GM12878 (cell line): ENCODE data around the gene HNRNPR. TPM values are rescaled to one million over a fixed set of nuclear protein-coding genes. Genes with fewer than 3 reads are reported as not detected.

Experiments
- BCL11A ChIP-seq: IDR thresholded peaks from 2 replicates; pipeline ENCODE4 v1.6.1; 2011; ENCODE audit warnings: low read depth, low read length
- BHLHE40 ChIP-seq, 2 experiments: fragments of 450-650 bp in 1 of 2; IDR thresholded peaks; 2 replicates each; pipeline ENCODE4 v1.6.1; 2011 to 2017; ENCODE audit warnings: low read depth in 2 of 2, borderline replicate concordance in 1 of 2, improper control_type of control experiment in 1 of 2, low read length in 1 of 2, mild to moderate bottlenecking in 1 of 2
- CREB1 ChIP-seq: IDR thresholded peaks from 2 replicates; pipeline ENCODE4 v1.6.1; 2012; ENCODE audit warnings: low read depth, mild to moderate bottlenecking, inconsistent platforms
- GATAD2B ChIP-seq: fragments of 450-650 bp; conservative IDR thresholded peaks from 2 replicates; pipeline ENCODE4 v1.6.1; 2017; ENCODE audit warnings: low read depth, mild to moderate bottlenecking, moderate library complexity
- IRF5 ChIP-seq: fragments of 450-650 bp; IDR thresholded peaks from 2 replicates; pipeline ENCODE4 v1.6.1; 2017; ENCODE audit warnings: borderline replicate concordance
- JUND ChIP-seq: IDR thresholded peaks from 2 replicates; pipeline ENCODE4 v1.6.1; 2012; ENCODE audit warnings: low read depth, mild to moderate bottlenecking, low read length, improper control_type of control experiment, moderate library complexity
- KAT2A ChIP-seq: conservative IDR thresholded peaks from 2 replicates; pipeline ENCODE4 v1.6.1; 2011; ENCODE audit warnings: low read depth, low read length; ENCODE audit not compliant: control insufficient read depth
- MEF2A ChIP-seq: IDR thresholded peaks from 2 replicates; pipeline ENCODE4 v1.6.1; 2011; ENCODE audit warnings: low read depth, mild to moderate bottlenecking, low read length, moderate library complexity; ENCODE audit not compliant: insufficient read depth
- MYC ChIP-seq: IDR thresholded peaks from 2 replicates; pipeline ENCODE4 v1.6.1; 2011; ENCODE audit warnings: mild to moderate bottlenecking, low read length, moderate library complexity, inconsistent platforms; ENCODE audit not compliant: insufficient read depth, insufficient replicate concordance, insufficient read length, severe bottlenecking
- NKRF ChIP-seq: fragments of 450-650 bp; conservative IDR thresholded peaks from 2 replicates; pipeline ENCODE4 v1.6.1; 2017; ENCODE audit warnings: mild to moderate bottlenecking, moderate library complexity
- PML ChIP-seq: IDR thresholded peaks from 2 replicates; pipeline ENCODE4 v1.6.1; 2012; ENCODE audit warnings: low read length, inconsistent platforms
- POLR2A ChIP-seq: IDR thresholded peaks from 2 replicates; pipeline ENCODE4 v1.6.1; 2011; ENCODE audit warnings: low read depth, mild to moderate bottlenecking, low read length
- RAD51 ChIP-seq: fragments of 450-650 bp; IDR thresholded peaks from 2 replicates; pipeline ENCODE4 v1.6.1; 2016; ENCODE audit warnings: moderate library complexity, mild to moderate bottlenecking, inconsistent platforms
- SPI1 ChIP-seq: IDR thresholded peaks from 2 replicates; pipeline ENCODE4 v1.6.1; 2011; ENCODE audit warnings: low read depth, mild to moderate bottlenecking, low read length, moderate library complexity, borderline replicate concordance; ENCODE audit not compliant: insufficient read depth
- YY1 ChIP-seq: IDR thresholded peaks from 2 replicates; pipeline ENCODE4 v1.6.1; 2011; ENCODE audit warnings: low read depth, mild to moderate bottlenecking, low read length
- ZBED1 ChIP-seq: IDR thresholded peaks from 2 replicates; pipeline ENCODE4 v1.6.1; 2016; ENCODE audit warnings: borderline replicate concordance
- polyA plus RNA-seq, 11 experiments: library from polyadenylated mRNA; depleted of rRNA in 4 of 11; unstranded in 6 of 11; stranded (reverse) in 5 of 11; fragments of >200 nt; fragmentation: Nextera tagmentation in 4 of 11; fragmentation: Illumina TruSeq in 1 of 11; extraction: Ambion mirVana in 4 of 11; extraction: Trizol in 1 of 11; gene quantifications; 1 replicate in 1 of 11; 2 replicates in 10 of 11; pipeline versions ENCODE4 v1.2.1 to v1.2.3, GENCODE V29; 2011 to 2016; ENCODE audit warnings: inconsistent platforms in 2 of 11, missing spikeins in 2 of 11, low read depth in 1 of 11
- total RNA-seq, 4 experiments: library from RNA; depleted of rRNA in 3 of 4; stranded (reverse); fragments of >200 nt in 3 of 4; fragmentation: Illumina TruSeq in 1 of 4; extraction: Trizol in 1 of 4; gene quantifications; 2 replicates each; pipeline versions ENCODE4 v1.2.1 to v1.2.3, GENCODE V29; 2013 to 2021
- TF ChIP-seq, protein P1 (sequence below): IDR thresholded peaks from 2 replicates; pipeline ENCODE4 v1.6.1; 2011; ENCODE audit warnings: low read depth, mild to moderate bottlenecking, low read length, moderate library complexity, borderline replicate concordance; ENCODE audit errors: extremely low read depth
- TF ChIP-seq, protein P2 (sequence below): IDR thresholded peaks from 2 replicates; pipeline ENCODE4 v1.6.1; 2012; ENCODE audit warnings: low read depth, low read length, improper control_type of control experiment
- TF ChIP-seq, protein P3 (sequence below): fragments of 450-650 bp; IDR thresholded peaks from 2 replicates; pipeline ENCODE4 v1.6.1; 2014; ENCODE audit warnings: mild to moderate bottlenecking

The HNRNPR gene
- total and polyA plus RNA-seq, 10 of the 15 experiments (the other 5 are each of a cell fraction or from before 2014, with no cell fraction given), result 80.5 to 280 (median 218) TPM

GRCh38 chr1:23367791-23368561 lies 23.9 kb upstream of the HNRNPR start (continued):
- TF ChIP-seq, protein P1, sequence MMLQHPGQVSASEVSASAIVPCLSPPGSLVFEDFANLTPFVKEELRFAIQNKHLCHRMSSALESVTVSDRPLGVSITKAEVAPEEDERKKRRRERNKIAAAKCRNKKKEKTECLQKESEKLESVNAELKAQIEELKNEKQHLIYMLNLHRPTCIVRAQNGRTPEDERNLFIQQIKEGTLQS, result no peak
- TF ChIP-seq IRF5 (no peak), NKRF (peak; percentile 74), KAT2A (no peak), SPI1 (no peak), BHLHE40 (IDR thresholded peaks at IDR 0.05; ENCODE audit: borderline replicate concordance in 1 of 2, low read depth in 2 of 2, low read length in 1 of 2) (no peak; a peak in 1 of 4 replicates), BCL11A (no peak), JUND (no peak), ZBED1 (no peak), YY1 (peak; percentile 73; the same call in 1 of the 2 replicates), POLR2A (peak; percentile 90), GATAD2B (peak; percentile 54), MEF2A (no peak), CREB1 (no peak; the same call in 1 of the 2 replicates), RAD51 (no peak), PML (no peak), MYC (no peak)
- TF ChIP-seq, protein P2, sequence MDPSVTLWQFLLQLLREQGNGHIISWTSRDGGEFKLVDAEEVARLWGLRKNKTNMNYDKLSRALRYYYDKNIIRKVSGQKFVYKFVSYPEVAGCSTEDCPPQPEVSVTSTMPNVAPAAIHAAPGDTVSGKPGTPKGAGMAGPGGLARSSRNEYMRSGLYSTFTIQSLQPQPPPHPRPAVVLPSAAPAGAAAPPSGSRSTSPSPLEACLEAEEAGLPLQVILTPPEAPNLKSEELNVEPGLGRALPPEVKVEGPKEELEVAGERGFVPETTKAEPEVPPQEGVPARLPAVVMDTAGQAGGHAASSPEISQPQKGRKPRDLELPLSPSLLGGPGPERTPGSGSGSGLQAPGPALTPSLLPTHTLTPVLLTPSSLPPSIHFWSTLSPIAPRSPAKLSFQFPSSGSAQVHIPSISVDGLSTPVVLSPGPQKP, result 0 out of 2 replicates have a peak, but pooled peaks have one; percentile 22
- TF ChIP-seq, protein P3, sequence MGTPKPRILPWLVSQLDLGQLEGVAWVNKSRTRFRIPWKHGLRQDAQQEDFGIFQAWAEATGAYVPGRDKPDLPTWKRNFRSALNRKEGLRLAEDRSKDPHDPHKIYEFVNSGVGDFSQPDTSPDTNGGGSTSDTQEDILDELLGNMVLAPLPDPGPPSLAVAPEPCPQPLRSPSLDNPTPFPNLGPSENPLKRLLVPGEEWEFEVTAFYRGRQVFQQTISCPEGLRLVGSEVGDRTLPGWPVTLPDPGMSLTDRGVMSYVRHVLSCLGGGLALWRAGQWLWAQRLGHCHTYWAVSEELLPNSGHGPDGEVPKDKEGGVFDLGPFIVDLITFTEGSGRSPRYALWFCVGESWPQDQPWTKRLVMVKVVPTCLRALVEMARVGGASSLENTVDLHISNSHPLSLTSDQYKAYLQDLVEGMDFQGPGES, result peak; percentile 83
